CD14-positive monocyte (primary cell): Measurements from ENCODE around the gene ATG4D. TPM values are rescaled to one million over a fixed set of nuclear protein-coding genes. Genes with fewer than 3 reads are reported as not detected.
A peak's percentile ranks its signal among the peaks of the same experiment; 100 is the strongest.

ENCODE experiments used
- DNase-seq, 3 donors: peaks; one replicate each; pipeline ENCODE4 v3.0.0-alpha.2; 2011 to 2022
- H2AFZ ChIP-seq: 2 replicates; pipeline ENCODE4 v1.6.0; 2012; ENCODE audit warnings: mild to moderate bottlenecking, low read depth, low read length, inconsistent platforms; ENCODE audit not compliant: insufficient read depth, poor library complexity, severe bottlenecking
- H3K27ac ChIP-seq, 2 donors: 1 replicate in 1 of 2; 2 replicates in 1 of 2; pipeline ENCODE4 v1.5.1; 2012 to 2013; ENCODE audit warnings: low read length in 2 of 2, control low read depth in 1 of 2, inconsistent platforms in 1 of 2, low read depth in 1 of 2, mild to moderate bottlenecking in 1 of 2
- H3K27me3 ChIP-seq, 2 donors: one replicate each; pipeline versions ENCODE4 v1.6.0 to v1.6.1; 2011 to 2013; ENCODE audit warnings: low read length in 2 of 2; ENCODE audit not compliant: control insufficient read depth in 2 of 2, insufficient read depth in 2 of 2
- H3K36me3 ChIP-seq, 2 donors: replicated peaks in 1 of 2; 1 replicate in 1 of 2; 2 replicates in 1 of 2; pipeline versions ENCODE4 v1.5.1 to v1.6.1; 2012 to 2013; ENCODE audit warnings: low read length in 2 of 2, control low read depth in 1 of 2, inconsistent platforms in 1 of 2, mild to moderate bottlenecking in 1 of 2; ENCODE audit not compliant: insufficient read depth in 2 of 2, control insufficient read depth in 1 of 2
- H3K4me1 ChIP-seq, 2 donors: 1 replicate in 1 of 2; 2 replicates in 1 of 2; pipeline versions ENCODE4 v1.5.1 to v1.6.1; 2012 to 2013; ENCODE audit warnings: low read length in 2 of 2, control low read depth in 1 of 2, inconsistent platforms in 1 of 2, mild to moderate bottlenecking in 1 of 2, moderate library complexity in 1 of 2; ENCODE audit not compliant: insufficient read depth in 2 of 2, control insufficient read depth in 1 of 2
- H3K4me2 ChIP-seq: replicated peaks from 2 replicates; pipeline ENCODE3; 2012; ENCODE audit warnings: low read length, moderate library complexity, mild to moderate bottlenecking; ENCODE audit not compliant: poor library complexity, severe bottlenecking; ENCODE audit errors: extremely low read depth
- H3K4me3 ChIP-seq, 3 experiments: fragments of 200-600 bp in 1 of 3; sonication (generic) in 1 of 3; replicated peaks in 1 of 3; 1 replicate in 2 of 3; 2 replicates in 1 of 3; pipeline ENCODE4 v1.5.1; 2011 to 2013; ENCODE audit warnings: low read length in 3 of 3, mild to moderate bottlenecking in 3 of 3, control low read depth in 2 of 3, low read depth in 2 of 3, inconsistent platforms in 1 of 3, moderate library complexity in 1 of 3
- H3K79me2 ChIP-seq: 2 replicates; pipeline ENCODE4 v1.6.0; 2012; ENCODE audit warnings: mild to moderate bottlenecking, control low read depth, inconsistent platforms, low read length, moderate library complexity; ENCODE audit not compliant: insufficient read depth
- H3K9ac ChIP-seq: 2 replicates; pipeline ENCODE4 v1.6.0; 2017; ENCODE audit warnings: low read length, mild to moderate bottlenecking; ENCODE audit not compliant: insufficient read depth, poor library complexity, severe bottlenecking
- H3K9me3 ChIP-seq, 2 donors: replicated peaks in 1 of 2; 1 replicate in 1 of 2; 2 replicates in 1 of 2; pipeline versions ENCODE4 v1.5.1 to v1.6.1; 2012 to 2013; ENCODE audit warnings: low read length in 2 of 2, control low read depth in 1 of 2; ENCODE audit not compliant: control insufficient read depth in 1 of 2, insufficient read depth in 1 of 2
- H4K20me1 ChIP-seq: 2 replicates; pipeline ENCODE4 v1.6.0; 2012; ENCODE audit warnings: mild to moderate bottlenecking, low read length, control low read depth, moderate library complexity; ENCODE audit not compliant: insufficient read depth
- H3K27ac Mint-ChIP-seq, 7 donors: one replicate each; pipeline ENCODE4 v1.8.0; 2020; ENCODE audit warnings: mild to moderate bottlenecking in 7 of 7, mixed read lengths in 7 of 7, moderate library complexity in 6 of 7, inconsistent platforms in 2 of 7
- H3K27me3 Mint-ChIP-seq, 3 donors: one replicate each; pipeline ENCODE4 v1.8.0; 2021 to 2022; ENCODE audit warnings: low read depth in 3 of 3, mild to moderate bottlenecking in 3 of 3, mixed read lengths in 3 of 3, moderate library complexity in 3 of 3, inconsistent platforms in 1 of 3
- H3K36me3 Mint-ChIP-seq, 2 donors: one replicate each; pipeline ENCODE4 v1.8.0; 2020; ENCODE audit warnings: mixed read lengths in 2 of 2, inconsistent platforms in 1 of 2, mild to moderate bottlenecking in 1 of 2
- H3K4me1 Mint-ChIP-seq: one replicate; pipeline ENCODE4 v1.8.0; 2020; ENCODE audit warnings: mild to moderate bottlenecking, mixed read lengths
- H3K4me3 Mint-ChIP-seq, 2 donors: one replicate each; pipeline ENCODE4 v1.8.0; 2020; ENCODE audit warnings: mild to moderate bottlenecking in 2 of 2, mixed read lengths in 2 of 2, moderate library complexity in 1 of 2
- H3K9me3 Mint-ChIP-seq, 7 donors: one replicate each; pipeline ENCODE4 v1.8.0; 2020 to 2022; ENCODE audit warnings: mixed read lengths in 7 of 7, mild to moderate bottlenecking in 6 of 7, moderate library complexity in 6 of 7, inconsistent platforms in 2 of 7
- CTCF ChIP-seq: fragments of 200-600 bp; IDR thresholded peaks from one replicate; pipeline ENCODE4 v1.8.0; 2022; ENCODE audit warnings: antibody characterized with exemption, mild to moderate bottlenecking
- WGBS: methylation state at CpG from one replicate; pipeline ENCODE4 v1.1.5; 2013; ENCODE audit warnings: missing lambda C conversion rate; ENCODE audit not compliant: insufficient coverage; 5-methylcytosine and 5-hydroxymethylcytosine counted together
- intact Hi-C, 2 donors: fragments of 100-400 bp; cut with micrococcal nuclease; formaldehyde crosslinking; loops; one replicate each; pipeline versions ENCODE4 v1.15.0 to v1.15.1; 2023
- polyA plus RNA-seq, 3 donors: library from polyadenylated mRNA; depleted of rRNA in 1 of 3; unstranded in 2 of 3; stranded (reverse) in 1 of 3; fragments of 300-500 nt in 2 of 3; fragments of >200 nt in 1 of 3; fragmentation: Illumina TruSeq in 2 of 3; gene quantifications; 1 replicate in 2 of 3; 2 replicates in 1 of 3; pipeline ENCODE4 v1.2.3, GENCODE V29; 2012 to 2021

Gene ATG4D
- polyA plus RNA-seq, 3 donors, result 10.7 to 52.8 (median 11.9) TPM

GRCh38 chr19:10517760-10518443 lies 25.8 kb upstream of the ATG4D start:
- peak overlapping the region; percentile 46 for H3K4me2 ChIP-seq
- peaks cover 0 to 44% of the 10 kb centered on the region in 2 donors for H3K9me3 ChIP-seq
- Mint-ChIP-seq H3K27ac (peak overlapping the region in 1 of 7 donors; percentile 38), H3K4me1 (peaks cover 29% of the 10 kb centered on the region), H3K4me3 (peak overlapping the region; percentile 55 to 86), H3K36me3 (peaks cover 3 to 21% of the 10 kb centered on the region in 2 donors), H3K9me3 (peaks cover 0 to 24% (median 16%) of the 10 kb centered on the region in 7 donors), H3K27me3 (peaks cover 66 to 86% (median 75%) of the 10 kb centered on the region in 3 donors)
- DNase-seq, result peak in 1 of 3 donors; percentile 7
- no peaks in the 10 kb centered on the region for H4K20me1 ChIP-seq
- intact Hi-C loops, result no loop called here
- no peak for TF ChIP-seq CTCF
- H3K27ac ChIP-seq, result no peak overlapping the region
- peaks cover 16 to 33% of the 10 kb centered on the region in 2 donors for H3K4me1 ChIP-seq
- H2AFZ ChIP-seq, result no peak overlapping the region
- no peaks in the 10 kb centered on the region for H3K36me3 ChIP-seq
- no peak overlapping the region for H3K4me3 ChIP-seq
- no peak overlapping the region for H3K9ac ChIP-seq
- WGBS, result 0% methylated on average over 12 of the region's 27 CpGs
- H3K79me2 ChIP-seq, result no peaks in the 10 kb centered on the region
- H3K27me3 ChIP-seq, result peaks cover 48 to 77% of the 10 kb centered on the region in 2 donors

GRCh38 chr19:10518444-10519361 lies 25.0 kb upstream of the ATG4D start:
- Histone ChIP-seq H3K9ac (no peak overlapping the region), H3K27me3 (peaks cover 40 to 69% of the 10 kb centered on the region in 2 donors), H3K9me3 (peaks cover 0 to 40% of the 10 kb centered on the region in 2 donors), H3K4me3 (no peak overlapping the region), H3K4me2 (peak overlapping the region; percentile 46), H4K20me1 (no peaks in the 10 kb centered on the region), H3K27ac (no peak overlapping the region), H2AFZ (no peak overlapping the region), H3K4me1 (peaks cover 16 to 32% of the 10 kb centered on the region in 2 donors), H3K36me3 (no peaks in the 10 kb centered on the region), H3K79me2 (no peaks in the 10 kb centered on the region)
- Mint-ChIP-seq H3K36me3 (peaks cover 0 to 14% of the 10 kb centered on the region in 2 donors), H3K4me1 (peaks cover 27% of the 10 kb centered on the region), H3K27me3 (peaks cover 59 to 78% (median 69%) of the 10 kb centered on the region in 3 donors), H3K4me3 (peak overlapping the region; percentile 55 to 86), H3K9me3 (peaks cover 0 to 18% (median 10%) of the 10 kb centered on the region in 7 donors), H3K27ac (peak overlapping the region in 1 of 7 donors; percentile 52)
- no peak for TF ChIP-seq CTCF
- intact Hi-C loops, result no loop called here
- WGBS, result 11% methylated on average over 30 of the region's 33 CpGs
- no peak for DNase-seq
